Caki2 (cell line): ENCODE results near the gene HIKESHI. TPM values are rescaled to one million over a fixed set of nuclear protein-coding genes. Genes with fewer than 3 reads are reported as not detected.
"Not testable (repeated sequence)": the region's sequence is repeated elsewhere in the genome, so short reads cannot be mapped to it uniquely, and the experiment has no call there.

Experiments used
- DNase-seq: peaks from one replicate; pipeline ENCODE4 v3.0.0-alpha.2; 2015; ENCODE audit warnings: low read depth
- in situ Hi-C: cut with HindIII; loops from 2 replicates; pipeline ENCODE4 v1.10.0; 2016; ENCODE audit warnings: low sequenced_read_pairs, low pct_unique_long_range_greater_than_20kb, mixed read lengths
- total RNA-seq: library from RNA; depleted of rRNA; stranded (reverse); fragments of >200 nt; shearing (Covaris generic); gene quantifications from 2 replicates; pipeline ENCODE4 v1.2.3, GENCODE V29; 2014; ENCODE audit warnings: low replicate concordance

HIKESHI gene
- total RNA-seq, 1 experiment from 2014 or later, result 57.7 TPM

- in situ Hi-C loops, DNase-seq: not testable (repeated sequence)
Observed at GRCh38 chr11:86289508-86290280, 12.3 kb upstream of the HIKESHI start.

- in situ Hi-C loops, result no loop called here
Observed at GRCh38 chr11:86291466-86292262, 10.4 kb upstream of the HIKESHI start.

GRCh38 chr11:86292912-86293616, 9.0 kb upstream of the HIKESHI start:
- DNase-seq, result no peak
- in situ Hi-C loops, result no loop called here

More at GRCh38 chr11:86291466-86292262, 10.4 kb upstream of the HIKESHI start:
- DNase-seq, result peak; percentile 41

- DNase-seq, result no peak
- in situ Hi-C loops, result no loop called here
Observed at GRCh38 chr11:86294026-86294425, 8.0 kb upstream of the HIKESHI start.

GRCh38 chr11:86301742-86302091, 323 bp upstream of the HIKESHI start:
- in situ Hi-C loops, result no loop called here
- DNase-seq, result no peak

GRCh38 chr11:86303257-86303656, 1.2 kb downstream of the HIKESHI start:
- no peak for DNase-seq
- in situ Hi-C loops, result no loop called here

GRCh38 chr11:86308710-86309109, 6.7 kb downstream of the HIKESHI start:
- in situ Hi-C loops, DNase-seq: not testable (repeated sequence)

GRCh38 chr11:86313793-86314192, 11.8 kb downstream of the HIKESHI start:
- in situ Hi-C loops, result no loop called here
- no peak for DNase-seq

GRCh38 chr11:86314636-86315035, 12.6 kb downstream of the HIKESHI start:
- in situ Hi-C loops, result no loop called here
- no peak for DNase-seq

- in situ Hi-C loops, result no loop called here
- no peak for DNase-seq
Observed at GRCh38 chr11:86335131-86335767, 33.2 kb downstream of the HIKESHI start.

GRCh38 chr11:86337227-86337626, 35.2 kb downstream of the HIKESHI start:
- in situ Hi-C loops, result no loop called here
- no peak for DNase-seq

- in situ Hi-C loops, result no loop called here
- DNase-seq, result no peak
Observed at GRCh38 chr11:86341382-86341781, 39.3 kb downstream of the HIKESHI start.

GRCh38 chr11:86346513-86346912, 44.5 kb downstream of the HIKESHI start:
- no peak for DNase-seq
- in situ Hi-C loops, result no loop called here

GRCh38 chr11:86355256-86355655, 53.2 kb downstream of the HIKESHI start:
- peak; percentile 54 for DNase-seq
- in situ Hi-C loops, result no loop called here

GRCh38 chr11:86357412-86357811, 55.4 kb downstream of the HIKESHI start:
- in situ Hi-C loops, result not testable (repeated sequence)

GRCh38 chr11:86358720-86359119, 56.7 kb downstream of the HIKESHI start:
- in situ Hi-C loops, result no loop called here
- no peak for DNase-seq

More at GRCh38 chr11:86357412-86357811, 55.4 kb downstream of the HIKESHI start:
- not testable (repeated sequence) for DNase-seq

- DNase-seq, result peak; percentile 25
- in situ Hi-C loops, result no loop called here
Observed at GRCh38 chr11:86360775-86361395, 58.8 kb downstream of the HIKESHI start.

- DNase-seq, result no peak
- in situ Hi-C loops, result no loop called here
Observed at GRCh38 chr11:86363424-86363823, 61.4 kb downstream of the HIKESHI start.
